Omental fat pad (tissue), 4 donors: ENCODE results near the gene CCDC192. TPM values are rescaled to one million over a fixed set of nuclear protein-coding genes. Genes with fewer than 3 reads are reported as not detected.
"Not testable (repeated sequence)": the region's sequence is repeated elsewhere in the genome, so short reads cannot be mapped to it uniquely, and the experiment has no call there.

Source experiments
- ATAC-seq: fragments of 150-250 bp; one replicate; pipeline ENCODE4 v1.9.1; 2016; ENCODE audit warnings: mild to moderate bottlenecking, moderate library complexity; ENCODE audit not compliant: low FRiP score
- DNase-seq: peaks from one replicate; pipeline ENCODE4 v3.0.0-alpha.2; 2019; ENCODE audit warnings: low spot score
- CTCF ChIP-seq, 3 donors: fragments of 450-650 bp; IDR thresholded peaks; one replicate each; pipeline ENCODE4 v1.5.1; 2016 to 2017; ENCODE audit warnings: antibody characterized with exemption in 3 of 3, mild to moderate bottlenecking in 3 of 3, moderate library complexity in 2 of 3
- total RNA-seq, 4 donors: library from RNA; depleted of rRNA; stranded (reverse); fragments of >200 nt; gene quantifications; one replicate each; pipeline ENCODE4 v1.1.0, GENCODE V29; 2016

CCDC192 gene
- total RNA-seq, 4 donors from 2014 or later = 0.56 TPM; not detected in 3

DNA sequence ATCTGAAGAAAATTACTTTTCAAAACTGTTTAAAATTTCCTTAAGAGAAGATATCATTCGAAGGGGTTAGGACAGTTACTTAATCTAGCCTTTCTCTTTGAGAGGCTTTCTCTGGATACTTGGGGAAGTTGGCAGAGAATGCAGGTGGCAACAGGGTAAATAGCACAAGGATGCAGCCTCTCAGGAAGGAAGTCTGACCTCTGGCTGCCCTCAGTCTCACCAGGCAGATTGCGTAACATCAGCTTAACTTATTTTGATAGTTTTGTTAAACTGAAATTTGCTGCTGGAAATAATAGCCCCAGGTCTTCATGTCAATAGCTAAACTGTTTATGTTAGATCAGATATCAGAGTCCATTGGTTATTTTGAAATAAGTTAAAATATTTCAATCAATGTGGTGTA is 20.4 kb downstream of the CCDC192 start:
- TF ChIP-seq CTCF (IDR thresholded peaks at IDR 0.05) = no peak
- ATAC-seq (no peak), DNase-seq (no peak)

DNA sequence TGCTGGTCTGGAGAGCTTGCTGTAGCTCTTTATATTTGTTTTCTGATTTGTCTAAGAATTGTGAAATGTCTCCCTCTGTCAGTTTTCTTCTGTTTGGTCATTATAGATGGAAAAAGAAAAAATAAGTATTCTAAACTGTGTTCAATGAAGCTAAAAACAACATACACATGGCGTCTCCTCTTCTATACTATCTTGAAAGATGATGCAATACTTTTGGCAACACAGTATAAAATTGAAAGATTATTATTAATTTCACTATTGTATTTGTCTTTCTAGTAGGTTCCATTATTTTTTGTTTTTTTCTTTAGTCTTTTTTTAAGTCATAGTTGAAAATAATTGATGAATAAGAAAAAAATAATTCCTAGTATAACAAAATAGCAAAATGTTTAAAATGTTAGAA is 22.5 kb downstream of the CCDC192 start:
- TF ChIP-seq CTCF (IDR thresholded peaks at IDR 0.05) = no peak
- no peak for DNase-seq
- ATAC-seq = no peak

GRCh38 chr5:127732963-127733362 is 29.8 kb downstream of the CCDC192 start:
- TF ChIP-seq CTCF (IDR thresholded peaks at IDR 0.05) = no peak
- ATAC-seq (no peak), DNase-seq (no peak)

DNA sequence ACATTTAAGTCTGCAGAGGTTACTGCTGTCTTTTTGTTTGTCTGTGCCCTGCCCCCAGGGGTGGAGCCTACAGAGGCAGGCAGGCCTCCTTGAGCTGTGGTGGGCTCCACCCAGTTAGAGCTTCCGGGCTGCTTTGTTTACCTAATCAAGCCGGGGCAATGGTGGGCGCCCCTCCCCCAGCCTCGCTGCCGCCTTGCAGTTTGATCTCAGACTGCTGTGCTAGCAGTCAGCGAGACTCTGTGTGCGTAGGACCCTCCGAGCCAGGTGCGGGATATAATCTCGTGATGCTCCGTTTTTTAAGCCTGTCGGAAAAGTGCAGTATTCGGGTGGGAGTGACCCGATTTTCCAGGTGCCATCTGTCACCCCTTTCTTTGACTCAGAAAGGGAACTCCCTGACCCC is 36.2 kb downstream of the CCDC192 start:
- ATAC-seq = not testable (repeated sequence)

DNA sequence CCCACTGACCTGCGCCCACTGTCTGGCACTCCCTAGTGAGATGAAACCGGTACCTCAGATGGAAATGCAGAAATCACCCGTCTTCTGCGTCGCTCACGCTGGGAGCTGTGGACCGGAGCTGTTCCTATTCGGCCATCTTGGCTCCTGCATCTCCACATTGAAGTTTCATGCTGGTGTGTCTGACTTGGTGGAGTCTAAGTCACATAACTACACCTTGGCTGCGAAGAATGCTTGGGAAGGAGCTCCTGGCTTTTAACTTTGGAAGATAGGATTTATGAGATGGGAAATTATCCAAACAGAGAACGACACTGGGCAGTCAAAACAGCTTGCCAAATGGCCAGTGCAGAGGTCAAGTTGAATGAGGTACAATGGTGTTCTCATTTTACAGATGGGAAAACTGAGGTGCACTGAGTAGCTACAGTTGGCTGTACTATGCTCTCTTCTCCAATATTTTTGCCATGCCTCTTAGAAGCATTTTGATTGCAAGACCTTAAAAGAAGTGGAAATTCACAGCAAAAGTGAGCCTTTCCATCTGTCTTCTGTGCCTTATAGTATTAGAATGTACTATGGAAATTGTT is 36.7 kb downstream of the CCDC192 start:
- no peak for TF ChIP-seq CTCF (IDR thresholded peaks at IDR 0.05)
- DNase-seq (no peak), ATAC-seq (no peak)

More for the DNA sequence above, 36.2 kb downstream of the CCDC192 start:
- DNase-seq = not testable (repeated sequence)

DNA sequence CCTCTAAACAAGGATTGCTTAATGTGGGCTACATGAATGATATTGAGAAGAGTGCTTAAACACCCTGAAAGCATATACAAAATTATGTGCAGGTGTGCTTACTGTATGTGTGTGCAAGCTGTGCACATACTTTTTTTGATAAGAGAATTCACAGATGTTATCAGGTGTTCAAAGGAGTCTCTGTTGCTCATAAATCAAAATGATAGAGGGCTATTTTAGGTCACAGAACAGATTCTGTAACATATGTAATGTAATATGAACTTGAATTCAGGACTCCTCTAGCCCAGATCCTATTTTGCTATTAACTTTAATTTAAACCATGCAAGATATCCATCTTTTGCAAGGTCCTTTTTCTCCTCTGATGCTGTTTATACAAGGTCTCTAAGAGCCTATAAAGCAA is 38.2 kb downstream of the CCDC192 start:
- no peak for TF ChIP-seq CTCF (IDR thresholded peaks at IDR 0.05)
- DNase-seq = no peak
- no peak for ATAC-seq

- ATAC-seq (no peak), DNase-seq (no peak)
- TF ChIP-seq CTCF (IDR thresholded peaks at IDR 0.05) = no peak
Measured at GRCh38 chr5:127744241-127744640, 41.0 kb downstream of the CCDC192 start.

GRCh38 chr5:127746756-127747155 is 43.6 kb downstream of the CCDC192 start:
- no peak for TF ChIP-seq CTCF (IDR thresholded peaks at IDR 0.05)
- ATAC-seq (no peak), DNase-seq (no peak)

DNA sequence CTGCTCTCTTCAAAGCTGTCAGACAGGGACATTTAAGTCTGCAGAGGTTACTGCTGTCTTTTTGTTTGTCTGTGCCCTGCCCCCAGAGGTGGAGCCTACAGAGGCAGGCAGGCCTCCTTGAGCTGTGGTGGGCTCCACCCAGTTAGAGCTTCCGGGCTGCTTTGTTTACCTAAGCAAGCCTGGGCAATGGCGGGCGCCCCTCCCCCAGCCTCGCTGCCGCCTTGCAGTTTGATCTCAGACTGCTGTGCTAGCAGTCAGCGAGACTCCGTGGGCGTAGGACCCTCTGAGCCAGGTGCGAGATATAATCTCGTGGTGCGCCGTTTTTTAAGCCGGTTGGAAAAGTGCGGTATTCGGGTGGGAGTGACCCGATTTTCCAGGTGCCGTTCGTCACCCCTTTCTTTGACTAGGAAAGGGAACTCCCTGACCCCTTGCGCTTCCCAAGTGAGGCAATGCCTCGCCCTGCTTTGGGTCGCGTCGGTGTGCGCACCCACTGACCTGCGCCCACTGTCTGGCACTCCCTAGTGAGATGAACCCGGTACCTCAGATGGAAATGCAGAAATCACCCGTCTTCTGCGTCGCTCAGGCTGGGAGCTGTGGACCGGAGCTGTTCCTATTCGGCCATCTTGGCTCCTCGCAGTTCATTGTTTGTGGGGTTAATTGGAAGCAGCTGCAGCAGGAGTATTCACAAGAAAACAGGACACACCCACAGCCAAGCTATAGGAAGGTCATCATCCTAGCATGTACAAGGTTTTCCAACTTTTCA is 49.5 kb downstream of the CCDC192 start:
- ATAC-seq = not testable (repeated sequence)

More for the DNA sequence above, 49.5 kb downstream of the CCDC192 start:
- DNase-seq = not testable (repeated sequence)
